ENCODE measurements around the gene STC2. TPM values are rescaled to one million over a fixed set of nuclear protein-coding genes. Genes with fewer than 3 reads are reported as not detected.

The STC2 gene
- total and polyA plus RNA-seq, 2 experiments from 2014 or later = 27.3 to 132 TPM

DNA sequence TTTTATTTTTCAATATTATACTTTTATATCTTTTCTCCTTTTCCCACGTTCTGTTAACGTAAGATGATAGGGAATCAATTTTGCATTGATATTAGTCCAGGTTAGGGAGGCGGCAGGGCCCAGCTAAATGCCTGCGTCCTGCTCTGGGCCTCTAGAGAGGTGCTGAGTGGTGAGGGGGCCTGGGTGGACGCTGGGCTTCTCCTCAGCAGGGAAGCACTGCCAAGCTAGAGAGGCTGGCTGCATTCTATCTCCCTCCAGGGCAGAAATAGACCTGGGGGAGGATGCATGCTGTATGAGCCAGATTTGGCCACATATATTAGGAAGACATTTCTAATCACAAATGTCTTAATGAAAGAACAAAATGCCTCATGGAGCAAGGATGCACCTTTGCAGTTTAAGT lies 49.6 kb downstream of the STC2 start:
- no peaks in the 10 kb centered on the region for H3K79me2 ChIP-seq (replicated peaks; ENCODE audit: insufficient read depth)
- ATAC-seq (no peak), DNase-seq (ENCODE audit: low spot score) (no peak)
- no peaks in the 10 kb centered on the region for H3K4me1 ChIP-seq (ENCODE audit: insufficient read depth)
- no peaks in the 10 kb centered on the region for H3K9me2 ChIP-seq (ENCODE audit: insufficient read depth)
- Mint-ChIP-seq H3K4me1 (peaks cover 2% of the 10 kb centered on the region; the same call in 1 of the 3 replicates), H3K36me3 (ENCODE audit: low read depth) (no peaks in the 10 kb centered on the region), H3K4me3 (no peak overlapping the region), H3K27me3 (ENCODE audit: insufficient read depth, low read depth, poor library complexity) (peaks cover 23% of the 10 kb centered on the region), H3K9me3 (no peaks in the 10 kb centered on the region), H3K27ac (no peak overlapping the region)
- H2AFZ ChIP-seq = no peak overlapping the region
- H3K4me2 ChIP-seq = no peak overlapping the region
- no peak overlapping the region for H3K4me3 ChIP-seq
- H4K20me1 ChIP-seq (replicated peaks; ENCODE audit: insufficient read depth) = no peaks in the 10 kb centered on the region; the same call in 1 of the 2 replicates
- H3K36me3 ChIP-seq (ENCODE audit: insufficient read depth) = no peaks in the 10 kb centered on the region
- H3K27ac ChIP-seq (ENCODE audit: low read depth) = no peak overlapping the region
- peaks cover 15% of the 10 kb centered on the region for H3K27me3 ChIP-seq (ENCODE audit: insufficient read depth)
- 0 out of 2 replicates have a peak, but pooled peaks cover 5% of the 10 kb centered on the region for H3F3A ChIP-seq (replicated peaks; ENCODE audit: low read depth)
- TF ChIP-seq CTCF (conservative IDR thresholded peaks at IDR 0.05; ENCODE audit: low read depth in 2 of 2) = no peak
- TF ChIP-seq JUNB (IDR thresholded peaks at IDR 0.05; ENCODE audit: unreplicated experiment) = no peak
- TF ChIP-seq EZH2phosphoT487 (IDR thresholded peaks at IDR 0.05; ENCODE audit: unreplicated experiment) = no peak
- TF ChIP-seq NANOG (IDR thresholded peaks at IDR 0.05; ENCODE audit: borderline replicate concordance) = no peak
- no peak for TF ChIP-seq ZNF331 (CRISPR knock-in tag; IDR thresholded peaks at IDR 0.05; ENCODE audit: low read depth)
- TF ChIP-seq POLR2AphosphoS5 (IDR thresholded peaks at IDR 0.05; ENCODE audit: low read depth) = no peak
- TF ChIP-seq, protein P1, sequence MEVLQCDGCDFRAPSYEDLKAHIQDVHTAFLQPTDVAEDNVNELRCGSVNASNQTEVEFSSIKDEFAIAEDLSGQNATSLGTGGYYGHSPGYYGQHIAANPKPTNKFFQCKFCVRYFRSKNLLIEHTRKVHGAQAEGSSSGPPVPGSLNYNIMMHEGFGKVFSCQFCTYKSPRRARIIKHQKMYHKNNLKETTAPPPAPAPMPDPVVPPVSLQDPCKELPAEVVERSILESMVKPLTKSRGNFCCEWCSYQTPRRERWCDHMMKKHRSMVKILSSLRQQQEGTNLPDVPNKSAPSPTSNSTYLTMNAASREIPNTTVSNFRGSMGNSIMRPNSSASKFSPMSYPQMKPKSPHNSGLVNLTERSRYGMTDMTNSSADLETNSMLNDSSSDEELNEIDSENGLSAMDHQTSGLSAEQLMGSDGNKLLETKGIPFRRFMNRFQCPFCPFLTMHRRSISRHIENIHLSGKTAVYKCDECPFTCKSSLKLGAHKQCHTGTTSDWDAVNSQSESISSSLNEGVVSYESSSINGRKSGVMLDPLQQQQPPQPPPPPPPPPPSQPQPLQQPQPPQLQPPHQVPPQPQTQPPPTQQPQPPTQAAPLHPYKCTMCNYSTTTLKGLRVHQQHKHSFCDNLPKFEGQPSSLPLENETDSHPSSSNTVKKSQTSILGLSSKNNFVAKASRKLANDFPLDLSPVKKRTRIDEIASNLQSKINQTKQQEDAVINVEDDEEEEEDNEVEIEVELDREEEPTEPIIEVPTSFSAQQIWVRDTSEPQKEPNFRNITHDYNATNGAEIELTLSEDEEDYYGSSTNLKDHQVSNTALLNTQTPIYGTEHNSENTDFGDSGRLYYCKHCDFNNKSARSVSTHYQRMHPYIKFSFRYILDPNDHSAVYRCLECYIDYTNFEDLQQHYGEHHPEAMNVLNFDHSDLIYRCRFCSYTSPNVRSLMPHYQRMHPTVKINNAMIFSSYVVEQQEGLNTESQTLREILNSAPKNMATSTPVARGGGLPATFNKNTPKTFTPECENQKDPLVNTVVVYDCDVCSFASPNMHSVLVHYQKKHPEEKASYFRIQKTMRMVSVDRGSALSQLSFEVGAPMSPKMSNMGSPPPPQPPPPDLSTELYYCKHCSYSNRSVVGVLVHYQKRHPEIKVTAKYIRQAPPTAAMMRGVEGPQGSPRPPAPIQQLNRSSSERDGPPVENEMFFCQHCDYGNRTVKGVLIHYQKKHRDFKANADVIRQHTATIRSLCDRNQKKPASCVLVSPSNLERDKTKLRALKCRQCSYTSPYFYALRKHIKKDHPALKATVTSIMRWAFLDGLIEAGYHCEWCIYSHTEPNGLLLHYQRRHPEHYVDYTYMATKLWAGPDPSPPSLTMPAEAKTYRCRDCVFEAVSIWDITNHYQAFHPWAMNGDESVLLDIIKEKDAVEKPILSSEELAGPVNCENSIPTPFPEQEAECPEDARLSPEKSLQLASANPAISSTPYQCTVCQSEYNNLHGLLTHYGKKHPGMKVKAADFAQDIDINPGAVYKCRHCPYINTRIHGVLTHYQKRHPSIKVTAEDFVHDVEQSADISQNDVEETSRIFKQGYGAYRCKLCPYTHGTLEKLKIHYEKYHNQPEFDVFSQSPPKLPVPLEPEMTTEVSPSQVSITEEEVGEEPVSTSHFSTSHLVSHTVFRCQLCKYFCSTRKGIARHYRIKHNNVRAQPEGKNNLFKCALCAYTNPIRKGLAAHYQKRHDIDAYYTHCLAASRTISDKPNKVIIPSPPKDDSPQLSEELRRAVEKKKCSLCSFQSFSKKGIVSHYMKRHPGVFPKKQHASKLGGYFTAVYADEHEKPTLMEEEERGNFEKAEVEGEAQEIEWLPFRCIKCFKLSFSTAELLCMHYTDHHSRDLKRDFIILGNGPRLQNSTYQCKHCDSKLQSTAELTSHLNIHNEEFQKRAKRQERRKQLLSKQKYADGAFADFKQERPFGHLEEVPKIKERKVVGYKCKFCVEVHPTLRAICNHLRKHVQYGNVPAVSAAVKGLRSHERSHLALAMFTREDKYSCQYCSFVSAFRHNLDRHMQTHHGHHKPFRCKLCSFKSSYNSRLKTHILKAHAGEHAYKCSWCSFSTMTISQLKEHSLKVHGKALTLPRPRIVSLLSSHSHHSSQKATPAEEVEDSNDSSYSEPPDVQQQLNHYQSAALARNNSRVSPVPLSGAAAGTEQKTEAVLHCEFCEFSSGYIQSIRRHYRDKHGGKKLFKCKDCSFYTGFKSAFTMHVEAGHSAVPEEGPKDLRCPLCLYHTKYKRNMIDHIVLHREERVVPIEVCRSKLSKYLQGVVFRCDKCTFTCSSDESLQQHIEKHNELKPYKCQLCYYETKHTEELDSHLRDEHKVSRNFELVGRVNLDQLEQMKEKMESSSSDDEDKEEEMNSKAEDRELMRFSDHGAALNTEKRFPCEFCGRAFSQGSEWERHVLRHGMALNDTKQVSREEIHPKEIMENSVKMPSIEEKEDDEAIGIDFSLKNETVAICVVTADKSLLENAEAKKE (CRISPR knock-in tag; IDR thresholded peaks at IDR 0.05) = no peak
- TF ChIP-seq EZH2 (IDR thresholded peaks at IDR 0.05; ENCODE audit: low read depth, unreplicated experiment) = no peak
- TF ChIP-seq ZNF114 (CRISPR knock-in tag; IDR thresholded peaks at IDR 0.05) = no peak
- no peak for TF ChIP-seq CREB1 (CRISPR knock-in tag; IDR thresholded peaks at IDR 0.05; ENCODE audit: low read depth)
- TF ChIP-seq, protein P2, sequence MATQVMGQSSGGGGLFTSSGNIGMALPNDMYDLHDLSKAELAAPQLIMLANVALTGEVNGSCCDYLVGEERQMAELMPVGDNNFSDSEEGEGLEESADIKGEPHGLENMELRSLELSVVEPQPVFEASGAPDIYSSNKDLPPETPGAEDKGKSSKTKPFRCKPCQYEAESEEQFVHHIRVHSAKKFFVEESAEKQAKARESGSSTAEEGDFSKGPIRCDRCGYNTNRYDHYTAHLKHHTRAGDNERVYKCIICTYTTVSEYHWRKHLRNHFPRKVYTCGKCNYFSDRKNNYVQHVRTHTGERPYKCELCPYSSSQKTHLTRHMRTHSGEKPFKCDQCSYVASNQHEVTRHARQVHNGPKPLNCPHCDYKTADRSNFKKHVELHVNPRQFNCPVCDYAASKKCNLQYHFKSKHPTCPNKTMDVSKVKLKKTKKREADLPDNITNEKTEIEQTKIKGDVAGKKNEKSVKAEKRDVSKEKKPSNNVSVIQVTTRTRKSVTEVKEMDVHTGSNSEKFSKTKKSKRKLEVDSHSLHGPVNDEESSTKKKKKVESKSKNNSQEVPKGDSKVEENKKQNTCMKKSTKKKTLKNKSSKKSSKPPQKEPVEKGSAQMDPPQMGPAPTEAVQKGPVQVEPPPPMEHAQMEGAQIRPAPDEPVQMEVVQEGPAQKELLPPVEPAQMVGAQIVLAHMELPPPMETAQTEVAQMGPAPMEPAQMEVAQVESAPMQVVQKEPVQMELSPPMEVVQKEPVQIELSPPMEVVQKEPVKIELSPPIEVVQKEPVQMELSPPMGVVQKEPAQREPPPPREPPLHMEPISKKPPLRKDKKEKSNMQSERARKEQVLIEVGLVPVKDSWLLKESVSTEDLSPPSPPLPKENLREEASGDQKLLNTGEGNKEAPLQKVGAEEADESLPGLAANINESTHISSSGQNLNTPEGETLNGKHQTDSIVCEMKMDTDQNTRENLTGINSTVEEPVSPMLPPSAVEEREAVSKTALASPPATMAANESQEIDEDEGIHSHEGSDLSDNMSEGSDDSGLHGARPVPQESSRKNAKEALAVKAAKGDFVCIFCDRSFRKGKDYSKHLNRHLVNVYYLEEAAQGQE (IDR thresholded peaks at IDR 0.05; ENCODE audit: unreplicated experiment) = no peak
- no peak for TF ChIP-seq ETS1 (IDR thresholded peaks at IDR 0.05)
- no peak for TF ChIP-seq STAT1 (IDR thresholded peaks at IDR 0.05; ENCODE audit: unreplicated experiment)

All from GM23338 (cell line).